Activated CD8-positive, alpha-beta memory T cell treated with anti-CD3 and anti-CD28 coated beads, Interleukin-2, amount 50 U/mL, for 1 hour (primary cell): ENCODE results near the gene SMYD3.
"Not testable (repeated sequence)": the region's sequence is repeated elsewhere in the genome, so short reads cannot be mapped to it uniquely, and the experiment has no call there.

Experiments
- DNase-seq: peaks from one replicate; pipeline ENCODE4 v3.0.0-alpha.2; 2020; ENCODE audit errors: extremely low read depth

Gene SMYD3

GRCh38 chr1:245805532-245805931 is 701.5 kb downstream of the SMYD3 start:
- DNase-seq, result no peak

- no peak for DNase-seq
Observed at GRCh38 chr1:245804696-245805095, 702.4 kb downstream of the SMYD3 start.

- no peak for DNase-seq
Observed at GRCh38 chr1:245803666-245804037, 703.4 kb downstream of the SMYD3 start.

DNA sequence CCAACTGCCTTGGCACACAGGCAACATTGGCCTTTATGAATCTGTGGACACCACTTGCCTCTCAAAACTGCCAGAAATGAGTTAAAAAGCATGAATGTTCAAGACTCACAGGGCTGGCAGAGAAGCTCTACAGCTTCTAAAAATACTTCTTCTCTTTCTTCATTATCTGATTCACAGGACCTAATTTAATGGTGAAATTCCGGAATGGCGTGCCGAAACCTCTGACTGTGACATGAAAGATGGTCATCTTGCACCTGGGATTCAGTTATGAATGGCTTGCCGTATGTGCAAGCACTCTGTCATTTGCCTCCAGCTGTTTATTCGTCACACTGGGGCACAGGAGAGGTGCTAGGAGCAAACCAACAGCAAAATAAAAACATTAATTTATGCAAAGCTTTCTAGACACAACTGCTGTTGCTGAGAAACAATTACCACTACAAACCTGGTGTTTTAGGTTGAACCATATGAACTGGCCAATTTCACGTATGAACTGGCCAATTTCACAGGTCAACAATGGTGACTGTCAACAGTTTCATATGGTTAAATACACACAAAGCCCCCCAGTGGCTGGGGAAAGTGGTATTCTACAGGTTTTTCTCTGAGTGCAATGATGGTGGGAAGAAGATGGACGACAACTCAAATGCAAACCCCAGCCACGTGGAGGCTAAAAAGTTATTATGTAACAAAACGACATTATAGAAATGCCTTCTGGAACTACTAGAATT is 704.0 kb downstream of the SMYD3 start:
- no peak for DNase-seq

DNA sequence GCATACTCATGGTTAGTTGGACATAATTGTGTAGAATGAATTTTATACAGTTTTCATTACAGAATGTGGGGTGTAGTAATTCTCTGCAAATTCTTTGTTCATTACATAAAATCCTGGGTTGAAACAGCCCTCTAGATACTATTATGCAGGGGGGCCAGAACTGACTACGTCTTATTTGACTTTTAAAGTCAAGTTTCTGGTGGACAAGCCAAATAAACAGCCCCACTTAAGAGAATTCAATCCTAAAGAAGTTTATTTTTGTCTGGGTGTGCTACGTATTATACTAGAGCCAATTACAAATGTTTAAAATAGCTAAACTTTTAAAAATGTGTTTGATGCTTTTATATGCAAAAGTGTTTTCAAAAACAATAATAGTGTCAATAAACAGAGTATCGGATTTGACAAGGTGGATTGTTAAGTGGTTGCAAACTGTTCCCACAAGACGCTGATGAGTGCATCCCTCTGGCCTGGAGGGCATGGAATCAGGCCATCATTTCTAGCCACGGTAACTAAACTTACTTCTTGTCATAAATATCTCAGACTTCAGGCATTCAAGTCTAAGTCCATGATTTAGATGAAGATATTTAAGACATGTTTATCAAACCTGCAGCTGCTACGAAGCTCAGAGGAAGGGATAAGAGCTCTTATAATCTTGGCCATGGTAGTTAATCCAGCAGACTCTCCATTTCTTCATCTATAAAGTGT is 706.0 kb downstream of the SMYD3 start:
- DNase-seq, result no peak

- DNase-seq, result no peak
Observed at GRCh38 chr1:245798349-245798711, 708.7 kb downstream of the SMYD3 start.

DNA sequence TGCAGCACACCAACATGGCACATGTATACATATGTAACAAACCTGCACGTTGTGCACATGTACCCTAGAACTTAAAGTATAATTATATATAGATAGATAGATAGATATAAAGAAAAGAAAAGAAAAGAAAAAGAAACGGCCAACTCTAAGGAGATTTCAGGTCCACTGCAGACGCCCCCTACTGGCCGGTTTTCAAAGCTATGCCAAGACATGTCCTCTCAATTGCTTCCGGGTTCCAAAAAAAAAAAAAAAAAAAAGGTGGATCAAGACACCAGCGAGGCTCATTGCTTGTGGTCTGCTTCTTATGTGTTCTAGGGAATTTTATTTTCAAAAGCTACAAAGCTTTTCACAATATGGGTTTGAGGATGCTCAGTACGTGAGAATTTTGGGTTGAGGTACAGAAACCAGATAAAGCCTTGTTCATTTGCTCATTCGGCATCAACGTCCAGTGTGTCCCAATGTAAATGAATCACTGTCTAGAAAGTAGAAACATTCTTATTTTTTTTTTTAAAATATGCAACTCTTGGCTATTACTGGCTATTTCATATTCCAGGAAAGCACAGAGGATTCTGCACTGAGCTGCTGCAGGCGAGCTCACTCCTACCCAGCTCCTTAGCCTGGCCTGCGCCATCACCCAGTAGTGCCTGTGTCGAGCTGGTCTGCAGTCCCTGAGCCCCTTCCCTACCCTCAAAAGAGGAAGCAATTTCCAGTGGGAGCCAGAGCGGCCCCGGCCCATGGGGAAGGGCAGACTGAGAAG is 709.3 kb downstream of the SMYD3 start:
- DNase-seq, result no peak

GRCh38 chr1:245791410-245792312 is 715.4 kb downstream of the SMYD3 start:
- no peak for DNase-seq

- no peak for DNase-seq
Observed at GRCh38 chr1:245790441-245790840, 716.6 kb downstream of the SMYD3 start.

- no peak for DNase-seq
Observed at GRCh38 chr1:245788886-245789285, 718.2 kb downstream of the SMYD3 start.

DNA sequence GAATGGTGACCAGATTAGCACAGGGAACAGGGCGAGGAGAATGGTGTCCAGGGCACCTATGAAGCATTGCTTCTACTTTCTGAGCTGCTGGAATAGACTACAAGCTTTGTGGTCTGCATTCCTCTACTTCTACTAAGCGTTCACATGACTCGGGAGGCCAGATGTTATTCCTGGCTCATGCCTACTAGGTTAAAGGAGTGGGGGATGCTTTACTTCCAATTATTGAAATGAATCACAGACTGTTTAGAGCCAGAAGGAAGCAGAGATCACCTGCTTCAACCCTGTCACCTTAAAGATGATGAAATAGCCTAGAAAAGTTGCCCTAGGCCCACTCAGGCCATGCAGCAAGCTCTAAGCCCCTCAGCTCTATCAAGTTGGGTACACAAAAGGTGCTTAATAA is 718.8 kb downstream of the SMYD3 start:
- no peak for DNase-seq

DNA sequence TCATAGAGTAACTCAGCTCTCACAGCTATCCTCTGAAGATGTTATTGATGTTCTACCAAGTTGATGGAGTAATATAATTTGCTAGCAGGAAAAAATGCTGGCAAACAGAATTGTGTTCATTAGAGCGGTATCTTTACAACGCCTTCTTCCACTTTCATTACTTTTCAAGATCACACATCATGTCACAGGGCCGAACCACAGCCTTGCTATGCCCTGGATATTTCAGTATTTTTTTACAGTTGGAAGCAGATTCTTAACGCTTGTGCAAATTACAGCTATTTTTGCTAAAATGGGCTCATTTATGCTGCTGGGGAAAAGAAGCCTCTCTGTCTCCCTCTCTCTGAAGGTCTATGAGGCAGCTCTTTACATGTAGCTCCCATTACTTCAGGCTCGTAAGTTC is 720.1 kb downstream of the SMYD3 start:
- DNase-seq, result no peak

DNA sequence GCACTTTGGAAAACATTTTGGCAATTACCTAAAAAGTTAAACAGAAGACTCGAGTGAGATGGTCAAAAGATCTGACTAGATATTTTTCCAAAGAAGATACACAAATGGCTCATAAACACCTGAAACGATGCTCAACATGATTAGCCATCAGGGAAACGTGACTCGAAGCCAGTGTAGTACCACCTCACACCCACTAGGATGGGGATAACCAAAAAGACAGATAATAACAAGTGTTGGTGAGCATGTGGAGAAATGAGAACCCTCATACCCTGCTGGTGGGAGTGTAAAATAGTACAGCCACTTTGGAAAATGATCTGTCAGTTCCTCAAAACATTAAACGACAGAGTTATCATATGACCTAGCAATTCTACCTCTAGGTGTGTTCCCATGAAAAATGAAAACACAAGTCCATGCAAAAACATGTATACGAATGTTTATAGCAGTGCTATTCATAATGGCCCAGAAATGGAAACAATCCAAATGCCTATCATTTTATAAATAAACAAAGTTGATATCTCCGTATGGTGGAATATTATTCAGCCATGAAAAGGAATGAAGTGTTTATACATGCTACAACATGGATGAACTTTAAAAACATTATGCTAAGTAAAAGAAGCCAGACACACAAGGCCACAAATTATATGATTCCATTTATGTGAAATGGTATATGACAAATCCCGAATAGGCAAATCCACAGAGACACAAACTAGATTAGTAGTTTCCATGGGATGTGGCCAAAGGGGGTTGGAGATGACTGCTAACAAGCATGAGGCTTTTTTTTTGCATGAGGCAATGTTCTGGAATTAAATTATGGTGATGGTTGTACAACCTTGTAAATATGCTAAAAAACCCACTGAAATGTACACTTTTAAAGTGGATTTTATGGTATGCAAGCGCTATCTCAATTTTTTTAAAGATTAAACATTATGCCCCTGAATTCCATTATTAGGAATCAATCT is 727.0 kb downstream of the SMYD3 start:
- no peak for DNase-seq

GRCh38 chr1:245777752-245778151 is 729.3 kb downstream of the SMYD3 start:
- no peak for DNase-seq

- no peak for DNase-seq
Observed at GRCh38 chr1:245776694-245777332, 730.3 kb downstream of the SMYD3 start.

GRCh38 chr1:245776139-245776538 is 730.9 kb downstream of the SMYD3 start:
- no peak for DNase-seq

DNA sequence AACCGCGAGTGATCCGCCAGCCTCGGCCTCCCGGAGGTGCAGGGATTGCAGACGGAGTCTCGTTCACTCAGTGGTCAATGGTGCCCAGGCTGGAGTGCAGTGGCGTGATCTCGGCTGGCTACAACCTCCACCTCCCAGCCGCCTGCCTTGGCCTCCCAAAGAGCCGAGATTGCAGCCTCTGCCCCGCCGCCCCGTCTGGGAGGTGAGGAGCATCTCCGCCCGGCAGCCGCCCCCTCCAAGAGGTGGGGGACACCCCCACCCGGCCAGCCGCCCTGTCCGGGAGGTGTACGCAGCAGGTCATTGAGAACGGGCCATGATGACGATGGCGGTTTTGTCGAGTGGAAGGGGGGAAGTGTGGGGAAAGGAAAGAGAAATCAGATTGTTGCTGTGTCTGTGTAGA is 732.1 kb downstream of the SMYD3 start:
- not testable (repeated sequence) for DNase-seq

- no peak for DNase-seq
Observed at GRCh38 chr1:245774196-245774595, 732.9 kb downstream of the SMYD3 start.

GRCh38 chr1:245773344-245773743 is 733.7 kb downstream of the SMYD3 start:
- DNase-seq, result no peak

DNA sequence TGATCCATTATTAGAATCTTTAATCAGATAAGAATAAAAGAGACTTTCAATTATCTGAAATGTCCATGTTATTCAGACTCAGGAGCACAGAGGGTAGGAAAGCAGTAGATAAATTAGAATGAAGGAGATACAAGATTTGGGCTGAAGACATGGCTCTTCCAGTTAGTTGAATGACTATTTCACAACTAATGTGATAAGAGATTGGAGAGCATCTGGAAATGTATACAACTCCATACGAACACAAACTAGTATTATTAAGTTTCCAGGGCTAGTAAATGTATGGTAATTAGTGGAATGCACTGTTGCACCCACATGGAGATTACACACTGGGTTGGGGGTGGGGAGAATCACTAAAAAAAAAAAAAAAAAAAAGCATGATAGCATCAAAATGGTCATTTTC is 734.3 kb downstream of the SMYD3 start:
- DNase-seq, result no peak
